ENCODE results near the gene ATP8B2. TPM values are rescaled to one million over a fixed set of nuclear protein-coding genes. Genes with fewer than 3 reads are reported as not detected.

ATP8B2 gene
- total and polyA plus RNA-seq, 10 of the 15 experiments (the other 5 are each of a cell fraction or from before 2014, with no cell fraction given): 0.44 to 61.8 (median 15.0) TPM

GRCh38 chr1:154290921-154291320 is 34.4 kb upstream of the ATP8B2 start:
- H4K20me1 ChIP-seq (ENCODE audit: control insufficient read depth, insufficient read depth): no peaks in the 10 kb centered on the region
- BruUV-seq (replicated peaks): no TSS peak
- DNase-seq (ENCODE audit: low read depth, low spot score) (no peak), ATAC-seq (no peak), FAIRE-seq (no peak)
- no peak overlapping the region for H3K27ac ChIP-seq (ENCODE audit: control insufficient read depth, insufficient read depth)
- H3K36me3 ChIP-seq (ENCODE audit: control insufficient read depth in 2 of 2, insufficient read depth in 2 of 2, low read length in 1 of 2): no peaks in the 10 kb centered on the region
- TF ChIP-seq ZBTB40 (IDR thresholded peaks at IDR 0.05; ENCODE audit: borderline replicate concordance) (no peak), BACH1 (IDR thresholded peaks at IDR 0.05; ENCODE audit: borderline replicate concordance) (no peak), GATAD2B (conservative IDR thresholded peaks at IDR 0.05; ENCODE audit: low read depth) (no peak), MAX (IDR thresholded peaks at IDR 0.05; ENCODE audit: low read depth, low read length) (no peak), BCL3 (IDR thresholded peaks at IDR 0.05; ENCODE audit: borderline replicate concordance, insufficient read depth, low read depth, low read length, poor library complexity, severe bottlenecking) (no peak), ZNF687 (IDR thresholded peaks at IDR 0.05) (no peak), BRCA1 (IDR thresholded peaks at IDR 0.05; ENCODE audit: low read depth, low read length) (no peak)
- intact Hi-C loops (cut with micrococcal nuclease; ENCODE audit: unreplicated experiment) (no loop called here), in situ Hi-C loops (cut with MboI) (no loop called here)
- H3K79me2 ChIP-seq (ENCODE audit: control insufficient read depth, insufficient read depth, low read length): no peaks in the 10 kb centered on the region
- H3K9me3 ChIP-seq (replicated peaks; ENCODE audit: control insufficient read depth, insufficient read depth, low read length): peaks cover 3% of the 10 kb centered on the region; the same call in 2 of the 3 replicates
- ChIA-PET CTCF (interaction anchor here (0.9 to 1.4 kb wide), 3 partner anchors 19 to 44 kb away, joined by 3 to 4 read pairs (median 3); partner anchors contain the start of gene HAX1), RAD21 (ENCODE audit: unreplicated experiment) (interaction anchor here (0.6 kb wide), 1 partner anchor 196 kb away, joined by 3 read pairs; no protein-coding TSS in a partner anchor), SMC1A (ENCODE audit: uncharacterized antibody, unreplicated experiment) (no interaction called here), POLR2A (interaction anchor here (1.0 kb wide), 1 partner anchor 35 kb away, joined by 7 read pairs; no protein-coding TSS in a partner anchor)
- H3K4me2 ChIP-seq (ENCODE audit: control insufficient read depth, insufficient read depth): no peak overlapping the region
- H2AFZ ChIP-seq (ENCODE audit: control insufficient read depth, low read depth, low read length): no peak overlapping the region
- no peaks in the 10 kb centered on the region for H3K4me1 ChIP-seq (ENCODE audit: control insufficient read depth, insufficient read depth, low read length)
- no peak overlapping the region for H3K4me3 ChIP-seq
- WGBS (ENCODE audit: insufficient coverage, insufficient replicate concordance, low lambda C conversion rate, missing lambda C conversion rate): 0% methylated on average over 1 of the region's 1 CpG
- no peak overlapping the region for H3K9ac ChIP-seq (ENCODE audit: control insufficient read depth, insufficient read depth, low read length)
- H3K27me3 ChIP-seq (replicated peaks in 1 of 2; ENCODE audit: control insufficient read depth in 2 of 2, insufficient read depth in 2 of 2, low read length in 1 of 2): no peaks in the 10 kb centered on the region
